Activated CD4-positive, alpha-beta T cell treated with anti-CD3 and anti-CD28 coated beads for 36 hours (primary cell): ENCODE measurements around the gene INPP5B. TPM values are rescaled to one million over a fixed set of nuclear protein-coding genes. Genes with fewer than 3 reads are reported as not detected.

ENCODE experiments used
- ATAC-seq: fragments of 200-7000 bp; cut with Tn5 transposase; one replicate; pipeline ENCODE4 v1.10.0; 2021; ENCODE audit warnings: mild to moderate bottlenecking, moderate library complexity
- CTCF ChIA-PET: fragments of 350-600 bp; sonication (Branson Sonifier 250); formaldehyde crosslinking; loops from one replicate; lab custom pipeline; 2021; ENCODE audit warnings: antibody characterized with exemption; lab: Charles Lee
- POLR2A ChIA-PET: fragments of 350-600 bp; sonication (Branson Sonifier 250); formaldehyde crosslinking; loops from one replicate; lab custom pipeline; 2021; ENCODE audit warnings: antibody characterized with exemption, inconsistent platforms; lab: Charles Lee
- DNase-seq: peaks from one replicate; pipeline ENCODE4 v3.0.0-alpha.2; 2020
- H3K27ac Mint-ChIP-seq: one replicate; pipeline ENCODE4 v1.8.0; 2021; ENCODE audit warnings: mixed read lengths
- H3K27me3 Mint-ChIP-seq: one replicate; pipeline ENCODE4 v1.8.0; 2021; ENCODE audit warnings: mixed read lengths
- H3K36me3 Mint-ChIP-seq: one replicate; pipeline ENCODE4 v1.8.0; 2021; ENCODE audit warnings: low read depth, mixed read lengths
- H3K4me1 Mint-ChIP-seq: one replicate; pipeline ENCODE4 v1.8.0; 2021; ENCODE audit warnings: mixed read lengths
- H3K4me3 Mint-ChIP-seq: one replicate; pipeline ENCODE4 v1.8.0; 2021; ENCODE audit warnings: mild to moderate bottlenecking, moderate library complexity, mixed read lengths
- H3K9me3 Mint-ChIP-seq: one replicate; pipeline ENCODE4 v1.8.0; 2021; ENCODE audit warnings: low read depth, mixed read lengths
- intact Hi-C, 2 experiments: fragments of 100-400 bp; cut with DNase I in 1 of 2; cut with micrococcal nuclease in 1 of 2; formaldehyde crosslinking; loops; one replicate each; pipeline versions ENCODE4 v1.14.2 to v1.15.1; 2022 to 2024; cut with DNase I, micrococcal nuclease
- total RNA-seq, 2 experiments: library from RNA; stranded (reverse); gene quantifications; one replicate each; pipeline ENCODE4 v1.2.3, GENCODE V29; 2021

INPP5B gene
- total RNA-seq, 2 experiments from 2014 or later, result 27.7 to 28.9 TPM

DNA sequence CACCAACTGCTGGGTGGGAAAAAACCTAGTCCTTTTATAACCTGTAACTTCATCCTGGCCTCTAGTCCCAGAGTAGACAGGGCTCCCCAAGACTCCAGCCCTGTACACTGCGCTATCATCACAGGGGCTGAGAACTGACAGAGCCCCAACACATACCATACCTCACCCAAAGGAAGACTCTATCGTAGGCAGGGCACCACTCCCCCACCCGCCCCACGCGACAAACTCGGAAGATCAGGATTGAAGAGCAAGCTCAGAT lies 15.8 kb downstream of the INPP5B start:
- DNase-seq (no peak), ATAC-seq (no peak)
- ChIA-PET POLR2A (interaction anchor here (0.6 to 0.9 kb wide), 4 partner anchors 72 to 1567 kb away, joined by 3 to 5 read pairs (median 4); partner anchors contain the start of gene MTF1), CTCF (interaction anchor here (0.7 to 2.1 kb wide), 4 partner anchors 9 to 336 kb away, joined by 3 to 5 read pairs (median 4); partner anchors contain the start of gene GNL2)
- Mint-ChIP-seq H3K27me3 (no peaks in the 10 kb centered on the region), H3K4me3 (peak overlapping the region; percentile 86), H3K4me1 (peaks cover 36% of the 10 kb centered on the region), H3K36me3 (peaks cover 15% of the 10 kb centered on the region), H3K27ac (peak overlapping the region; percentile 77), H3K9me3 (no peaks in the 10 kb centered on the region)
- intact Hi-C loops, result loop anchor here in 1 of 2 experiments (1.0 to 5.0 kb wide), 9 partner anchors 16 to 1061 kb away; partner anchors contain the start of genes AKIRIN1, CDCA8, GNL2 and INPP5B

DNA sequence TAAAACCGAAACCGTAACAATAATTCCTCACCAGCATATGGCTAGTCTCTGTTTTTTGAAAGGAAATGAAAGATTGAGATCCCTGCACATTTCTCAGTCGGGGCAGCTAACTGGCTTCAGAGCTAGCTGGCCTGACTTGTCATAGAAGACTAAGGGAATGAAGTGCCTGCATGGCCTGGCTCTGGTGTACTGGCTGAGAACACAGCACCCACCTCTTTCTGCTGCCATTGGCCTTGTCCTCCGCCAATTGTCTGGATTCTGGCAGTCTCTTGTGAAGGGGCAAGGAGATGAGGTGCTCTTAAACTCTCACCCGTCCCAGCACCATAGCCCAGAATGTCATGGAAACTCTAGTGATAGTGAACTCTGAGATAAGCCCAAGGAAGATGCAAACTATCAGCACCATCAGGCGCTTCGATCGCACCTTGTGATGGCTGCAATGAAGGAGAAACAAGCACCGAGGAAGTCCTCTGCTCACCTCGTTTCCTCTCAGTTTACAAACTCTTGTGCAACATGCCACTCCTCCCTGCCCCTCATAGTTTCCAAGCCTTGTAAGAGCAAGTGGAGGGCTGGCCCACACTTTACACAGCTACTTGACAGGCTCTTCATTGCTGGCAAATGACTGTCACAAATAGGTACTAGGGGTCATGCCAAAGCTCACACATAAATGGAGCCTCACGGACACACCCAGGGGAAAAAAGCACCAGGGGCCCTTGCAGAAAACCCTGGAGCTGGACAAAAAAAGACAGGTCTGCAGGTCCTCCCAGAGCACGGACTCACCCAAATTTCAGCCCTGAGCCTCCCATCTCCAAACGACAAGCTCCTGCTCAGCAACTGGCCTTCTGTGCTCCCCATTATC lies 16.4 kb downstream of the INPP5B start:
- peak overlapping the region; percentile 86 for H3K4me3 Mint-ChIP-seq

DNA sequence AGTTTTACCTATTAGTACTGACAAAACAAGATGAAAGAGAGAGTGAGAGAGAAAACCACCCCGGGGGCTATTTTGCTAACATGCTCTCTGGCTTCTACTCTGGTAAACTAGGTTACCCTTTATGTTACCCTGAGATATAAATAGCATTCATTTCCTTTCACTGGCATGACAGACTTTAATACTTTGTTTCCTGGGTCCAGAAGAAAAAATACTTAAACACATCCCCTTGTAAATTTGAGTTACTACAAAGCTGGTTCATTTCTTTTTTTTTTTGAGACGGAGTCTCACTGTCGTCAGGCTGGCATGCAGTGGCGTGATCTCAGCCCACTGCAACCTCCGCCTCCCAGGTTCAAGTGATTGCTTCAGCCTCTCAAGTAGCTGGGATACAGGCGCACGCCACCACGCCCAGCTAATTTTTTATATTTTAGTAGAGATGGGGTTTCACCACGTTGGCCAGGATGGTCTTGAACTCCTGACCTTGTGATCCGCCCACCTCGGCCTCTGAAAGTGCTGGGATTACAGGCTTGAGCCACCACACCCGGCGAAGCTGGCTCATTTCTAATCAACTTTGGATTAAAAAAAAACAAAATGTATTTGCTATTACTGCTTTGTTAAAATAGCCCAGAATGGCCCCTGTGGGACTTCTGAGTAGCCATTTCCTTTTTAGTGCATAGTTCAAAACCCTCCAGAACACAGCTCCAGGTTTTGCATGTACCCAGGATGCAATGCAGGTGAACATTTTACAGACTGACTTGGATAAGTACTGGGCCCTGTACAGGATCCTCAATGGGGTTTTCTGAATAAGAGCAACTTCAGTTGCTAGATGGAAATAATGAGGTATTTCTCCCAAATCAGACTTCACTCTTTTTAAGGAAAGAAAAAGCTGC lies 20.6 kb downstream of the INPP5B start:
- ATAC-seq (no peak), DNase-seq (peak; percentile 11)
- intact Hi-C loops, result loop anchor here in 1 of 2 experiments (5.0 kb wide), 1 partner anchor 51 kb away; no protein-coding TSS in a partner anchor
- Mint-ChIP-seq H3K4me1 (peaks cover 43% of the 10 kb centered on the region), H3K4me3 (no peak overlapping the region), H3K9me3 (no peaks in the 10 kb centered on the region), H3K27me3 (no peaks in the 10 kb centered on the region), H3K27ac (peak overlapping the region; percentile 23), H3K36me3 (peaks cover 10% of the 10 kb centered on the region)
- POLR2A ChIA-PET, result no interaction called here
- CTCF ChIA-PET, result interaction anchor here (0.6 to 1.0 kb wide), 2 partner anchors 11 to 94 kb away, joined by 3 read pairs; no protein-coding TSS in a partner anchor

More for the DNA sequence above, 16.4 kb downstream of the INPP5B start:
- Mint-ChIP-seq H3K4me1 (peaks cover 42% of the 10 kb centered on the region), H3K36me3 (peaks cover 13% of the 10 kb centered on the region), H3K27ac (peak overlapping the region; percentile 77), H3K9me3 (no peaks in the 10 kb centered on the region), H3K27me3 (no peaks in the 10 kb centered on the region)
- intact Hi-C loops, result loop anchor here in 1 of 2 experiments (1.0 to 5.0 kb wide), 9 partner anchors 17 to 1062 kb away; partner anchors contain the start of genes AKIRIN1, CDCA8, GNL2 and INPP5B
- peak; percentile 34 for ATAC-seq
- CTCF ChIA-PET, result interaction anchor here (0.7 to 2.1 kb wide), 5 partner anchors 9 to 335 kb away, joined by 3 to 5 read pairs (median 3); partner anchors contain the start of gene GNL2
- POLR2A ChIA-PET, result interaction anchor here (0.6 to 0.9 kb wide), 2 partner anchors 71 to 99 kb away, joined by 3 to 4 read pairs; partner anchors contain the start of gene MTF1
- DNase-seq, result peak; percentile 70

DNA sequence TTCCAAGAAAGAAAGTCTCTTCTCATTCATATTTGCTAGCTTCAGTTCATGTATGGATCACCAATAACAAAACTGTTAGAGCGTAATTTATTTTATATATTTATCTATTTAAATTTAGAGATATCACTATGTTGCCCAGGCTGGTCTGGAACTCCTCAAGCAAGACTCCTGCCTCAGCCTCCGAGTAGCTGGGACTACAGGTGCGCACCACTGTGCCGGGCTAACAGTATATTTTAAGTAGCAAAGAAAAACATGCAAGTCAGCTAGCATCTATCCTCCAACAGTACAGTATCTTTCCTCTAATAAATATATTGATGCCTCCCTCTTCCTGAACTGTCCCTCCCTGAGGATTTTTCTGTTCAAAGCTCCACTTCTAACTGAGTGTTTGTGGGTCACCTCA lies 21.5 kb downstream of the INPP5B start:
- H3K4me3 Mint-ChIP-seq, result no peak overlapping the region
- ChIA-PET POLR2A (no interaction called here), CTCF (no interaction called here)
- peaks cover 35% of the 10 kb centered on the region for H3K4me1 Mint-ChIP-seq
- intact Hi-C loops, result loop anchor here in 1 of 2 experiments (5.0 kb wide), 1 partner anchor 52 kb away; no protein-coding TSS in a partner anchor
- ATAC-seq (no peak), DNase-seq (no peak)
- peak overlapping the region; percentile 22 for H3K27ac Mint-ChIP-seq
- no peaks in the 10 kb centered on the region for H3K27me3 Mint-ChIP-seq
- H3K36me3 Mint-ChIP-seq, result peaks cover 10% of the 10 kb centered on the region
- no peaks in the 10 kb centered on the region for H3K9me3 Mint-ChIP-seq

DNA sequence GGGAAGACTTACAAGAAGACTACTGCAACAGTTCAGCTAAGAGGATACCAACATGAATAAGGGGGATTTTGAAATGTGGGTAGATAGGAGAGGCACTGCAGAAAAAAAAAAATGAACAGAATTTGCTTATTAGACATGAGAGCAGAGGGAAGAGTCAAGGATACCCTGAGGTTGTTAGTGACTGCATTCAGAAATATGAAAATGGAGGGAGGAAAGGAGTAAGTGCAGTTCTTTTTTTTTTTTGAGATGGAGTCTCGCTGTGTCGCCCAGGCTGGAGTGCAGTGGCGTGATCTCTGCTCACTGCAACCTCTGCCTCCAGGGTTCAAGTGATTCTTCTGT lies 23.3 kb downstream of the INPP5B start:
- H3K9me3 Mint-ChIP-seq, result no peaks in the 10 kb centered on the region
- no peak for ATAC-seq
- intact Hi-C loops, result no loop called here

DNA sequence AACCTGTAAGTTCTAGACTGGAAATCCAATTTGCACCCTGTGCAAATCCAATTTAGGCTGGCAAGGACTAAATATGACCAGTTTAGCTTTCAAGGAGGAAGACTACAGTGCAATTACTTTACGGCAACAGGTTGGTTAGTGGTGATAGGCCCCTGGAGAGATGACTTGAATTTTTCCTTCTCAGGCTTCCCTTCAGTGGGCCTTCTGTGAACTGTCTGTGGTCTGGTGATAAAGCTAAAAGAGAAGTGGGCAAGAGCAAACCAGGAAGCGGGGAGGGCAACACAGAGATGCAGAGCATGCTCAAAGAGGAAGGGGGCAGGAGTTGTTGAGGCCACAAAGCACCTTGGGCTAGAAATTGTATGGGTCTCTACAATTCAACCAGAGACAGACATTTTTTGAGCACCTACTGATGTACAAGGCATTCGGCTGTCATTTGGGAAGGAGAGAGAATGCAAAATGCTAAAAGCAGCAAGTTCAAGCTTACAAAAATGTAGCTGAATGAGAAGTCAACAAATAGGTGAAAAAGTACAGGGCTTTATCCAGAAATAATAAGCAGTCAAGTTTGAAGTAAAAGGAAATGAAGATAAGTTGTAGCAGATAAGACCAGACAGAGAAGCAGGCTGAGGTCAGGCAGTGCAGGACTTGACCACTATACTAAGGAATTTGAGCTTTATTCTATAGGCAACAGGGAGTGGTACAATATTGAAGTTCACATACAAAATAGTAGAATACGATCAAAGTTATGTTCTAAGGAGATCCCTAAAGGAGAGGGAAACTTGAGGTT lies 23.9 kb downstream of the INPP5B start:
- peaks cover 34% of the 10 kb centered on the region for H3K4me1 Mint-ChIP-seq
- no peak overlapping the region for H3K4me3 Mint-ChIP-seq
- POLR2A ChIA-PET, result interaction anchor here (1.4 kb wide), 1 partner anchor 9 kb away, joined by 3 read pairs; no protein-coding TSS in a partner anchor
- intact Hi-C loops, result no loop called here
- no peaks in the 10 kb centered on the region for H3K27me3 Mint-ChIP-seq
- peak; percentile 42 for ATAC-seq
- peak overlapping the region; percentile 52 for H3K27ac Mint-ChIP-seq
- H3K36me3 Mint-ChIP-seq, result peaks cover 5% of the 10 kb centered on the region
- DNase-seq, result peak; percentile 17
- no peaks in the 10 kb centered on the region for H3K9me3 Mint-ChIP-seq
- CTCF ChIA-PET, result interaction anchor here (0.6 to 2.6 kb wide), 4 partner anchors 8 to 1163 kb away, joined by 3 to 6 read pairs (median 4); partner anchors contain the start of gene MTF1

More for the DNA sequence above, 23.3 kb downstream of the INPP5B start:
- Mint-ChIP-seq H3K27ac (peak overlapping the region; percentile 19), H3K27me3 (no peaks in the 10 kb centered on the region), H3K4me1 (peaks cover 35% of the 10 kb centered on the region), H3K36me3 (peaks cover 5% of the 10 kb centered on the region), H3K4me3 (no peak overlapping the region)
- ChIA-PET POLR2A (interaction anchor here (1.4 kb wide), 1 partner anchor 9 kb away, joined by 3 read pairs; no protein-coding TSS in a partner anchor), CTCF (interaction anchor here (2.6 kb wide), 1 partner anchor 12 kb away, joined by 6 read pairs; no protein-coding TSS in a partner anchor)
- no peak for DNase-seq

DNA sequence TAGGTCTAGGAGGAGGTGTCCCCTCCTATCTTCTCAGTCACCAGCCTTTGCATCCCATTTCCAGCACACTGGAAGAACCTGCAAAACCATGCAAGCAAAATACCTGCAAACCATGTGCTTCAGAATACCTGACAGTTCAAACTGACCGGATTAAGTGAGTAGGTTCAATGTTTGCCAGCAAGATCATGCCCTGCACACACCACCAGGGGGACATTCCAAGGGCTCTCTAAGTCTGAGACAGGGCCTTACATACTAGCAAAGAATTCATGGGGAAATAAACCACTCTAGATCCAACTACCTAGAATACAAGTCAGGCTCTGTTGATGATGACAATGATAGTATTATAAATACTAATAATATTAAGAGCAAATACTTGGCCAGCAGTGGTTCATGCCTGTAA lies 27.6 kb downstream of the INPP5B start:
- Mint-ChIP-seq H3K27ac (no peak overlapping the region), H3K4me3 (no peak overlapping the region)

DNA sequence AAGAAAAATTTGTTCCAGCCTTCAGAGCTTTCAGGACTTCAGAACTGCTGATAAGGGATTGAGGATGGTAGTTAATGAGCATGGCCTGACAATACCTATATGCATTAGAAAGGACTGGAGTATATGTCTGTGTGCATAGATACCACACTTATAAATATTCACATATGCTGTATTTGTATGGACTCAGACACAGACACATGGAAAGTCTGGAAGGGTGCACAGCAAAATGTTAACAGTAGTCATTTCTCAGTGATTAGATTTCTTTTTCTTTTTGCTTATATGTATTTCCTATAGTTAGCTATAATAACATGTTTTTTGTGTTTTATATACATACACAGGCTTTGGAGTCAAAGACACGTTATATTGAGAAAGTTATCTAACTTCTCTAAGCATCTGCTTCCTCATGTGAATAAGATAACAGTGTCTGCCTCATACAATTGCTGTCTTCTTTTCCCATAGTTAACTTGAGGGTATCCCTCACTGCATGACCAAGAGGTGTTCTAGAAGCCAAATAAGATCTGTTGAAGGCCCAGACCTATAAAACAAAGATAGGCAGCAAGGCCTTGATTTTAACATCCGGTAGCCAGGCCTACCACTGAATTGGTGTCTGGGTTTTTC lies 31.3 kb downstream of the INPP5B start:
- intact Hi-C loops, result no loop called here
- no peaks in the 10 kb centered on the region for H3K9me3 Mint-ChIP-seq
- ChIA-PET CTCF (interaction anchor here (0.9 kb wide), 1 partner anchor 86 kb away, joined by 3 read pairs; no protein-coding TSS in a partner anchor), POLR2A (no interaction called here)
- ATAC-seq (no peak), DNase-seq (no peak)
- H3K27me3 Mint-ChIP-seq, result no peaks in the 10 kb centered on the region
- H3K4me3 Mint-ChIP-seq, result no peak overlapping the region
- no peak overlapping the region for H3K27ac Mint-ChIP-seq
- H3K4me1 Mint-ChIP-seq, result peaks cover 5% of the 10 kb centered on the region
- H3K36me3 Mint-ChIP-seq, result no peaks in the 10 kb centered on the region

More for the DNA sequence above, 27.6 kb downstream of the INPP5B start:
- H3K9me3 Mint-ChIP-seq, result no peaks in the 10 kb centered on the region
- CTCF ChIA-PET, result no interaction called here
- POLR2A ChIA-PET, result no interaction called here
- ATAC-seq, result no peak
- peaks cover 5% of the 10 kb centered on the region for H3K36me3 Mint-ChIP-seq
- peak; percentile 30 for DNase-seq
- H3K4me1 Mint-ChIP-seq, result peaks cover 16% of the 10 kb centered on the region
- H3K27me3 Mint-ChIP-seq, result no peaks in the 10 kb centered on the region
- intact Hi-C loops, result no loop called here

DNA sequence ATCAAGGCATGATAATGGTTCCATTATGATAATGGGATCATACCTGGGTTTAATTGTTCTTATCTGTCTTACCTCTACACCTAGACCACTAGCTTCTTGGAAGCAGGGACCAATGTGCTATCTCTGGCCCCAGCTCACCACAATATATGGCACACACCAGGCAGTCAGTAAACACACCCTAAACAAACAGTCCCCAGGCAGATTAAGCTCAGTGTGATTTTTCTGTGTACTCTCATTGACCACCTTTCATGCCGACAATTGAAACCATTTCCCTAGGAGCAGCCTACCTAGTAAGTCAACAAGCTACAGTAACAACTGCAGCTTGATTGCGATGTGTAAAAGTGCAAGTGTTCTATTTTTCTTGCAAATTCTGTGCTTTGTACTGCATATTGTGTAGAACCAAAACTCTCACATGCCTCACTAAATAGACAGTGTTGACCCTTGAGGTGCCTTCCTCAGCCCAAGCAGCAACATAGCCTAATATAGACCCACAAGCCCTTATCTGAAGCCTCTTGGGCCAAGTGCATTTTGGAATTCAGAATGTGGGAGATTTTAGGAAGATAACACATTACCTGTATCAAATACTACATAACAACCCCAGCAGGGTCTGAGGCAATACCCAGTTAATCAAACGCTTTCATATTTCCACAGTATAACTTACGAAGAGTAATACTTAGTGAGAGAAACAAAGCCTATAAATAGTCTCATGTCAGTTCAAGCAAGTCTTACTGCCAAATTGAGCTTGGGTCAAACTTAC lies 32.0 kb downstream of the INPP5B start:
- Mint-ChIP-seq H3K9me3 (no peaks in the 10 kb centered on the region), H3K27me3 (no peaks in the 10 kb centered on the region), H3K27ac (no peak overlapping the region), H3K36me3 (peaks cover under 1% of the 10 kb centered on the region), H3K4me1 (peaks cover 5% of the 10 kb centered on the region), H3K4me3 (no peak overlapping the region)
- ChIA-PET CTCF (interaction anchor here (0.9 to 1.0 kb wide), 2 partner anchors 55 to 85 kb away, joined by 3 read pairs; no protein-coding TSS in a partner anchor), POLR2A (no interaction called here)
- DNase-seq, result no peak
- intact Hi-C loops, result no loop called here
- ATAC-seq, result no peak
